Measurements from ENCODE around the gene TAF8. TPM values are rescaled to one million over a fixed set of nuclear protein-coding genes. Genes with fewer than 3 reads are reported as not detected.

The TAF8 gene
- total and polyA plus RNA-seq, 10 of the 15 experiments (the other 5 are each of a cell fraction or from before 2014, with no cell fraction given): 11.7 to 30.9 (median 19.9) TPM

GRCh38 chr6:42125231-42125630 lies 74.9 kb downstream of the TAF8 start:
- H3K36me3 ChIP-seq (ENCODE audit: control insufficient read depth in 2 of 2, insufficient read depth in 2 of 2, low read length in 1 of 2): no peaks in the 10 kb centered on the region
- no peak overlapping the region for H3K4me2 ChIP-seq (ENCODE audit: control insufficient read depth, insufficient read depth)
- in situ Hi-C loops (cut with MboI): no loop called here
- no peak for ATAC-seq
- CTCF ChIA-PET: interaction anchor here (1.1 kb wide), 1 partner anchor 21 kb away, joined by 4 read pairs; no protein-coding TSS in a partner anchor
- intact Hi-C loops (cut with micrococcal nuclease; ENCODE audit: unreplicated experiment): no loop called here
- H3K4me1 ChIP-seq (ENCODE audit: control insufficient read depth, insufficient read depth, low read length): no peaks in the 10 kb centered on the region
- SMC1A ChIA-PET (ENCODE audit: uncharacterized antibody, unreplicated experiment): no interaction called here
- POLR2A ChIA-PET: no interaction called here
- no peaks in the 10 kb centered on the region for H3K79me2 ChIP-seq (ENCODE audit: control insufficient read depth, insufficient read depth, low read length)
- H2AFZ ChIP-seq (ENCODE audit: control insufficient read depth, low read depth, low read length): no peak overlapping the region
- 48% methylated on average over 14 of the region's 14 CpGs for WGBS (ENCODE audit: insufficient coverage, insufficient replicate concordance, low lambda C conversion rate, missing lambda C conversion rate)
- no peaks in the 10 kb centered on the region for H3K9me3 ChIP-seq (replicated peaks; ENCODE audit: control insufficient read depth, insufficient read depth, low read length)
- H3K27ac ChIP-seq (ENCODE audit: control insufficient read depth, insufficient read depth): no peak overlapping the region
- H3K27me3 ChIP-seq (replicated peaks in 1 of 2; ENCODE audit: control insufficient read depth in 2 of 2, insufficient read depth in 2 of 2, low read length in 1 of 2): no peaks in the 10 kb centered on the region
- H4K20me1 ChIP-seq (ENCODE audit: control insufficient read depth, insufficient read depth): no peaks in the 10 kb centered on the region
- DNase-seq (ENCODE audit: low read depth, low spot score): no peak
- no TSS peak for BruUV-seq (replicated peaks)
- no peak for FAIRE-seq
- TF ChIP-seq, protein P1, sequence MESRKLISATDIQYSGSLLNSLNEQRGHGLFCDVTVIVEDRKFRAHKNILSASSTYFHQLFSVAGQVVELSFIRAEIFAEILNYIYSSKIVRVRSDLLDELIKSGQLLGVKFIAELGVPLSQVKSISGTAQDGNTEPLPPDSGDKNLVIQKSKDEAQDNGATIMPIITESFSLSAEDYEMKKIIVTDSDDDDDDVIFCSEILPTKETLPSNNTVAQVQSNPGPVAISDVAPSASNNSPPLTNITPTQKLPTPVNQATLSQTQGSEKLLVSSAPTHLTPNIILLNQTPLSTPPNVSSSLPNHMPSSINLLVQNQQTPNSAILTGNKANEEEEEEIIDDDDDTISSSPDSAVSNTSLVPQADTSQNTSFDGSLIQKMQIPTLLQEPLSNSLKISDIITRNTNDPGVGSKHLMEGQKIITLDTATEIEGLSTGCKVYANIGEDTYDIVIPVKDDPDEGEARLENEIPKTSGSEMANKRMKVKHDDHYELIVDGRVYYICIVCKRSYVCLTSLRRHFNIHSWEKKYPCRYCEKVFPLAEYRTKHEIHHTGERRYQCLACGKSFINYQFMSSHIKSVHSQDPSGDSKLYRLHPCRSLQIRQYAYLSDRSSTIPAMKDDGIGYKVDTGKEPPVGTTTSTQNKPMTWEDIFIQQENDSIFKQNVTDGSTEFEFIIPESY (IDR thresholded peaks at IDR 0.05): no peak
- TF ChIP-seq ZNF207 (IDR thresholded peaks at IDR 0.05; ENCODE audit: borderline replicate concordance) (no peak), ATF7 (IDR thresholded peaks at IDR 0.05; ENCODE audit: low read depth) (no peak), KLF5 (IDR thresholded peaks at IDR 0.05; ENCODE audit: partially characterized antibody) (no peak), CREM (IDR thresholded peaks at IDR 0.05; ENCODE audit: low read depth) (no peak), PML (IDR thresholded peaks at IDR 0.05; ENCODE audit: low read length) (no peak), STAT3 (IDR thresholded peaks at IDR 0.05; ENCODE audit: low read depth, low read length) (no peak), KDM1A (IDR thresholded peaks at IDR 0.05; ENCODE audit: borderline replicate concordance) (no peak), EP300 (IDR thresholded peaks at IDR 0.05; ENCODE audit: borderline replicate concordance in 1 of 2, control insufficient read depth in 1 of 2, low read depth in 2 of 2, low read length in 2 of 2) (no peak), BCL11A (IDR thresholded peaks at IDR 0.05; ENCODE audit: low read depth, low read length) (no peak)
- TF ChIP-seq, protein P2, sequence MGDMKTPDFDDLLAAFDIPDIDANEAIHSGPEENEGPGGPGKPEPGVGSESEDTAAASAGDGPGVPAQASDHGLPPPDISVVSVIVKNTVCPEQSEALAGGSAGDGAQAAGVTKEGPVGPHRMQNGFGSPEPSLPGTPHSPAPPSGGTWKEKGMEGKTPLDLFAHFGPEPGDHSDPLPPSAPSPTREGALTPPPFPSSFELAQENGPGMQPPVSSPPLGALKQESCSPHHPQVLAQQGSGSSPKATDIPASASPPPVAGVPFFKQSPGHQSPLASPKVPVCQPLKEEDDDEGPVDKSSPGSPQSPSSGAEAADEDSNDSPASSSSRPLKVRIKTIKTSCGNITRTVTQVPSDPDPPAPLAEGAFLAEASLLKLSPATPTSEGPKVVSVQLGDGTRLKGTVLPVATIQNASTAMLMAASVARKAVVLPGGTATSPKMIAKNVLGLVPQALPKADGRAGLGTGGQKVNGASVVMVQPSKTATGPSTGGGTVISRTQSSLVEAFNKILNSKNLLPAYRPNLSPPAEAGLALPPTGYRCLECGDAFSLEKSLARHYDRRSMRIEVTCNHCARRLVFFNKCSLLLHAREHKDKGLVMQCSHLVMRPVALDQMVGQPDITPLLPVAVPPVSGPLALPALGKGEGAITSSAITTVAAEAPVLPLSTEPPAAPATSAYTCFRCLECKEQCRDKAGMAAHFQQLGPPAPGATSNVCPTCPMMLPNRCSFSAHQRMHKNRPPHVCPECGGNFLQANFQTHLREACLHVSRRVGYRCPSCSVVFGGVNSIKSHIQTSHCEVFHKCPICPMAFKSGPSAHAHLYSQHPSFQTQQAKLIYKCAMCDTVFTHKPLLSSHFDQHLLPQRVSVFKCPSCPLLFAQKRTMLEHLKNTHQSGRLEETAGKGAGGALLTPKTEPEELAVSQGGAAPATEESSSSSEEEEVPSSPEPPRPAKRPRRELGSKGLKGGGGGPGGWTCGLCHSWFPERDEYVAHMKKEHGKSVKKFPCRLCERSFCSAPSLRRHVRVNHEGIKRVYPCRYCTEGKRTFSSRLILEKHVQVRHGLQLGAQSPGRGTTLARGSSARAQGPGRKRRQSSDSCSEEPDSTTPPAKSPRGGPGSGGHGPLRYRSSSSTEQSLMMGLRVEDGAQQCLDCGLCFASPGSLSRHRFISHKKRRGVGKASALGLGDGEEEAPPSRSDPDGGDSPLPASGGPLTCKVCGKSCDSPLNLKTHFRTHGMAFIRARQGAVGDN (IDR thresholded peaks at IDR 0.05): no peak
- no peak overlapping the region for H3K4me3 ChIP-seq
- H3K9ac ChIP-seq (ENCODE audit: control insufficient read depth, insufficient read depth, low read length): no peak overlapping the region
- RAD21 ChIA-PET (ENCODE audit: unreplicated experiment): no interaction called here

Measured in GM12878 (cell line).